ENCODE measurements around the gene BUD13. TPM values are rescaled to one million over a fixed set of nuclear protein-coding genes. Genes with fewer than 3 reads are reported as not detected.

The BUD13 gene
- total RNA-seq, 1 donor = 14.5 TPM

- no peaks in the 10 kb centered on the region for H3K79me2 ChIP-seq (ENCODE audit: insufficient read depth, low read length)
- TF ChIP-seq CTCF (IDR thresholded peaks at IDR 0.05; ENCODE audit: extremely low read depth, low read depth, low read length) = no peak
- no peak overlapping the region for H3K4me3 ChIP-seq (ENCODE audit: insufficient read depth, low read length)
- H3K4me2 ChIP-seq (ENCODE audit: insufficient read depth, low read length) = no peak overlapping the region
- H3K27ac ChIP-seq (ENCODE audit: low read depth, low read length) = peak overlapping the region; percentile 7
- H3K36me3 ChIP-seq (ENCODE audit: insufficient read depth, low read length) = no peaks in the 10 kb centered on the region
- H3K9me3 ChIP-seq (ENCODE audit: low read depth, low read length) = no peaks in the 10 kb centered on the region
- no peaks in the 10 kb centered on the region for H4K20me1 ChIP-seq (ENCODE audit: insufficient read depth, low read length)
- no peaks in the 10 kb centered on the region for H3K27me3 ChIP-seq (ENCODE audit: insufficient read depth, low read length)
- DNase-seq (ENCODE audit: insufficient read length, low spot score, missing footprints) = no peak
- peaks cover 6% of the 10 kb centered on the region for H3K4me1 ChIP-seq (ENCODE audit: insufficient read depth, low read length)
- H2AFZ ChIP-seq (ENCODE audit: low read length) = no peak overlapping the region
These were observed 41.7 kb upstream of the BUD13 start for GRCh38 chr11:116814502-116814901.

GRCh38 chr11:116813781-116814471 lies 41.1 kb upstream of the BUD13 start:
- no peaks in the 10 kb centered on the region for H3K79me2 ChIP-seq (ENCODE audit: insufficient read depth, low read length)
- no peak overlapping the region for H3K4me2 ChIP-seq (ENCODE audit: insufficient read depth, low read length)
- no peaks in the 10 kb centered on the region for H3K27me3 ChIP-seq (ENCODE audit: insufficient read depth, low read length)
- peak overlapping the region; percentile 14 for H2AFZ ChIP-seq (ENCODE audit: low read length)
- H3K36me3 ChIP-seq (ENCODE audit: insufficient read depth, low read length) = no peaks in the 10 kb centered on the region
- DNase-seq (ENCODE audit: insufficient read length, low spot score, missing footprints) = no peak
- peak overlapping the region; percentile 52 for H3K27ac ChIP-seq (ENCODE audit: low read depth, low read length)
- peaks cover 10% of the 10 kb centered on the region for H3K4me1 ChIP-seq (ENCODE audit: insufficient read depth, low read length)
- no peaks in the 10 kb centered on the region for H4K20me1 ChIP-seq (ENCODE audit: insufficient read depth, low read length)
- no peaks in the 10 kb centered on the region for H3K9me3 ChIP-seq (ENCODE audit: low read depth, low read length)
- H3K4me3 ChIP-seq (ENCODE audit: insufficient read depth, low read length) = no peak overlapping the region
- TF ChIP-seq CTCF (IDR thresholded peaks at IDR 0.05; ENCODE audit: extremely low read depth, low read depth, low read length) = no peak

GRCh38 chr11:116813170-116813569 lies 40.4 kb upstream of the BUD13 start:
- H3K4me1 ChIP-seq (ENCODE audit: insufficient read depth, low read length) = peaks cover 16% of the 10 kb centered on the region
- no peaks in the 10 kb centered on the region for H4K20me1 ChIP-seq (ENCODE audit: insufficient read depth, low read length)

More at GRCh38 chr11:116813170-116813569, 40.4 kb upstream of the BUD13 start:
- Histone ChIP-seq H3K27ac (ENCODE audit: low read depth, low read length) (no peak overlapping the region), H3K9me3 (ENCODE audit: low read depth, low read length) (no peaks in the 10 kb centered on the region), H3K36me3 (ENCODE audit: insufficient read depth, low read length) (no peaks in the 10 kb centered on the region), H3K4me2 (ENCODE audit: insufficient read depth, low read length) (no peak overlapping the region), H3K27me3 (ENCODE audit: insufficient read depth, low read length) (no peaks in the 10 kb centered on the region), H3K4me3 (ENCODE audit: insufficient read depth, low read length) (no peak overlapping the region), H2AFZ (ENCODE audit: low read length) (no peak overlapping the region), H3K79me2 (ENCODE audit: insufficient read depth, low read length) (no peaks in the 10 kb centered on the region)
- DNase-seq (ENCODE audit: insufficient read length, low spot score, missing footprints) = no peak
- no peak for TF ChIP-seq CTCF (IDR thresholded peaks at IDR 0.05; ENCODE audit: extremely low read depth, low read depth, low read length)

Data from osteoblast (primary cell).